HepG2 (cell line): ENCODE measurements around the gene DCTN1. TPM values are rescaled to one million over a fixed set of nuclear protein-coding genes. Genes with fewer than 3 reads are reported as not detected.
A peak's percentile ranks its signal among the peaks of the same experiment; 100 is the strongest.

ENCODE experiments used
- BRCA1 ChIP-seq: sonication (generic); formaldehyde crosslinking; IDR thresholded peaks from 2 replicates; pipeline ENCODE4 v1.4.0; 2020; ENCODE audit warnings: missing genetic modification reagents
- BRD4 ChIP-seq: sonication (generic); formaldehyde crosslinking; IDR thresholded peaks from 2 replicates; pipeline ENCODE4 v1.4.0; 2020; ENCODE audit warnings: missing genetic modification reagents
- CCAR2 ChIP-seq: fragments of 200-400 bp; formaldehyde crosslinking; optimal IDR thresholded peaks from 2 replicates; pipeline ENCODE3; 2018; ENCODE audit warnings: low read depth, mild to moderate bottlenecking, low read length, moderate library complexity
- HIVEP1 ChIP-seq: sonication (generic); formaldehyde crosslinking; IDR thresholded peaks from 2 replicates; pipeline ENCODE4 v1.4.0; 2020; ENCODE audit warnings: mild to moderate bottlenecking, missing genetic modification reagents
- JUND ChIP-seq: sonication (generic); formaldehyde crosslinking; IDR thresholded peaks from 2 replicates; pipeline ENCODE4 v1.8.0; 2022; ENCODE audit warnings: mild to moderate bottlenecking, missing genetic modification reagents
- KDM4B ChIP-seq: sonication (generic); formaldehyde crosslinking; IDR thresholded peaks from 2 replicates; pipeline ENCODE4 v1.4.0; 2020; ENCODE audit warnings: missing genetic modification reagents
- LCORL ChIP-seq, 2 experiments: fragments of 450-650 bp in 1 of 2; sonication (generic) in 1 of 2; formaldehyde crosslinking in 1 of 2; IDR thresholded peaks; 2 replicates each; pipeline versions ENCODE4 v1.5.0 to v1.6.1; 2017 to 2020; ENCODE audit warnings: antibody characterized with exemption in 1 of 2, missing genetic modification reagents in 1 of 2
- NR2F6 ChIP-seq, 2 experiments: IDR thresholded peaks; 2 replicates each; pipeline ENCODE4 v1.6.1; 2016; ENCODE audit warnings: antibody characterized with exemption in 1 of 2, mild to moderate bottlenecking in 1 of 2
- PRMT3 ChIP-seq: sonication (generic); formaldehyde crosslinking; IDR thresholded peaks from 2 replicates; pipeline ENCODE4 v1.8.1; 2022; ENCODE audit warnings: low read depth, mild to moderate bottlenecking, moderate library complexity, missing genetic modification reagents, borderline replicate concordance
- SALL2 ChIP-seq: sonication (generic); formaldehyde crosslinking; IDR thresholded peaks from 2 replicates; pipeline ENCODE4 v1.8.1; 2023; ENCODE audit warnings: mild to moderate bottlenecking, missing genetic modification reagents, inconsistent platforms
- TGIF2 ChIP-seq: IDR thresholded peaks from 2 replicates; pipeline ENCODE4 v1.6.1; 2016; ENCODE audit warnings: control low read depth, missing compliant biosample characterization
- ZFP36L2 ChIP-seq: sonication (generic); formaldehyde crosslinking; IDR thresholded peaks from 2 replicates; pipeline ENCODE4 v1.4.0; 2020; ENCODE audit warnings: missing genetic modification reagents
- ZIK1 ChIP-seq: sonication (generic); formaldehyde crosslinking; IDR thresholded peaks from 2 replicates; pipeline ENCODE4 v1.5.0; 2020; ENCODE audit warnings: mild to moderate bottlenecking, low read depth, missing genetic modification reagents, borderline replicate concordance
- ZNF121 ChIP-seq: sonication (generic); formaldehyde crosslinking; IDR thresholded peaks from 2 replicates; pipeline ENCODE4 v1.5.0; 2020; ENCODE audit warnings: mild to moderate bottlenecking, missing genetic modification reagents
- ZNF253 ChIP-seq: sonication (generic); formaldehyde crosslinking; IDR thresholded peaks from 2 replicates; pipeline ENCODE4 v1.8.0; 2022; ENCODE audit warnings: mild to moderate bottlenecking, missing genetic modification reagents, borderline replicate concordance
- ZNF260 ChIP-seq: sonication (generic); formaldehyde crosslinking; IDR thresholded peaks from 2 replicates; pipeline ENCODE4 v1.4.0; 2020; ENCODE audit warnings: missing genetic modification reagents, low read depth, mild to moderate bottlenecking, borderline replicate concordance
- ZNF274 ChIP-seq: sonication (generic); formaldehyde crosslinking; IDR thresholded peaks from 2 replicates; pipeline ENCODE4 v1.5.1; 2020; ENCODE audit warnings: mild to moderate bottlenecking, missing genetic modification reagents
- ZNF44 ChIP-seq: sonication (generic); formaldehyde crosslinking; IDR thresholded peaks from 2 replicates; pipeline ENCODE4 v1.5.1; 2020; ENCODE audit warnings: mild to moderate bottlenecking, missing genetic modification reagents
- ZNF704 ChIP-seq: sonication (generic); formaldehyde crosslinking; IDR thresholded peaks from 2 replicates; pipeline ENCODE4 v1.8.1; 2023; ENCODE audit warnings: mild to moderate bottlenecking, inconsistent platforms, moderate library complexity, missing genetic modification reagents, borderline replicate concordance
- ZNF773 ChIP-seq: sonication (generic); formaldehyde crosslinking; IDR thresholded peaks from 2 replicates; pipeline ENCODE4 v1.4.0; 2020; ENCODE audit warnings: missing genetic modification reagents, borderline replicate concordance
- ZSCAN12 ChIP-seq: sonication (generic); formaldehyde crosslinking; IDR thresholded peaks from 2 replicates; pipeline ENCODE4 v1.9.0; 2021; ENCODE audit warnings: mild to moderate bottlenecking, missing genetic modification reagents
- polyA plus RNA-seq, 8 experiments: library from polyadenylated mRNA; depleted of rRNA in 3 of 8; stranded (reverse) in 7 of 8; unstranded in 1 of 8; fragments of >200 nt; fragmentation: Illumina TruSeq in 4 of 8; extraction: Trizol in 4 of 8; gene quantifications; 2 replicates each; pipeline versions ENCODE4 v1.2.1 to v1.2.3, GENCODE V29; 2011 to 2016; ENCODE audit warnings: low read depth in 4 of 8, missing spikeins in 1 of 8, mixed read lengths in 1 of 8; ENCODE audit not compliant: insufficient read depth in 1 of 8
- total RNA-seq, 5 experiments: library from RNA; depleted of rRNA; stranded (reverse); fragments of >200 nt; fragmentation: Illumina TruSeq; extraction: Trizol; gene quantifications; 2 replicates each; pipeline ENCODE4 v1.2.3, GENCODE V29; 2016; ENCODE audit warnings: low read depth in 1 of 5
- TF ChIP-seq, protein P1 (sequence below): sonication (generic); formaldehyde crosslinking; IDR thresholded peaks from 2 replicates; pipeline ENCODE4 v1.4.0; 2020; ENCODE audit warnings: missing genetic modification reagents, mild to moderate bottlenecking, borderline replicate concordance
- TF ChIP-seq, protein P2 (sequence below): fragments of 450-650 bp; IDR thresholded peaks from 2 replicates; pipeline ENCODE4 v1.6.1; 2017; ENCODE audit warnings: mild to moderate bottlenecking
- TF ChIP-seq, protein P3 (sequence below): sonication (generic); formaldehyde crosslinking; IDR thresholded peaks from 2 replicates; pipeline ENCODE4 v1.8.1; 2023; ENCODE audit warnings: mild to moderate bottlenecking, missing genetic modification reagents

The DCTN1 gene
- total and polyA plus RNA-seq, 2 of the 13 experiments (the other 11 are each of a cell fraction or from before 2014, with no cell fraction given) = 73.2 to 122 TPM

- no peak for TF ChIP-seq LCORL (IDR thresholded peaks at IDR 0.05)
- no peak for TF ChIP-seq LCORL (CRISPR knock-in tag; IDR thresholded peaks at IDR 0.05)
- TF ChIP-seq KDM4B (CRISPR knock-in tag) = no peak; the same call in 1 of the 2 replicates
- TF ChIP-seq ZIK1 (CRISPR knock-in tag) = 0 out of 2 replicates have a peak, but pooled peaks have one; percentile 77
- TF ChIP-seq, protein P1, sequence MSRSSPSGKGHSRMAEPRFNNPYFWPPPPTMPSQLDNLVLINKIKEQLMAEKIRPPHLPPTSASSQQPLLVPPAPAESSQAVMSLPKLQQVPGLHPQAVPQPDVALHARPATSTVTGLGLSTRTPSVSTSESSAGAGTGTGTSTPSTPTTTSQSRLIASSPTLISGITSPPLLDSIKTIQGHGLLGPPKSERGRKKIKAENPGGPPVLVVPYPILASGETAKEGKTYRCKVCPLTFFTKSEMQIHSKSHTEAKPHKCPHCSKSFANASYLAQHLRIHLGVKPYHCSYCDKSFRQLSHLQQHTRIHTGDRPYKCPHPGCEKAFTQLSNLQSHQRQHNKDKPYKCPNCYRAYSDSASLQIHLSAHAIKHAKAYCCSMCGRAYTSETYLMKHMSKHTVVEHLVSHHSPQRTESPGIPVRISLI (CRISPR knock-in tag) = no peak
- no peak for TF ChIP-seq ZNF704 (CRISPR knock-in tag)
- no peak; the same call in 1 of the 2 replicates for TF ChIP-seq BRD4
- no peak for TF ChIP-seq NR2F6 (IDR thresholded peaks at IDR 0.05)
- TF ChIP-seq NR2F6 (CRISPR knock-in tag; IDR thresholded peaks at IDR 0.05) = peak; percentile 41; the same call in 1 of the 2 replicates
- no peak for TF ChIP-seq ZFP36L2
- no peak for TF ChIP-seq ZSCAN12 (CRISPR knock-in tag)
- no peak for TF ChIP-seq CCAR2
- no peak for TF ChIP-seq BRCA1
- TF ChIP-seq, protein P2, sequence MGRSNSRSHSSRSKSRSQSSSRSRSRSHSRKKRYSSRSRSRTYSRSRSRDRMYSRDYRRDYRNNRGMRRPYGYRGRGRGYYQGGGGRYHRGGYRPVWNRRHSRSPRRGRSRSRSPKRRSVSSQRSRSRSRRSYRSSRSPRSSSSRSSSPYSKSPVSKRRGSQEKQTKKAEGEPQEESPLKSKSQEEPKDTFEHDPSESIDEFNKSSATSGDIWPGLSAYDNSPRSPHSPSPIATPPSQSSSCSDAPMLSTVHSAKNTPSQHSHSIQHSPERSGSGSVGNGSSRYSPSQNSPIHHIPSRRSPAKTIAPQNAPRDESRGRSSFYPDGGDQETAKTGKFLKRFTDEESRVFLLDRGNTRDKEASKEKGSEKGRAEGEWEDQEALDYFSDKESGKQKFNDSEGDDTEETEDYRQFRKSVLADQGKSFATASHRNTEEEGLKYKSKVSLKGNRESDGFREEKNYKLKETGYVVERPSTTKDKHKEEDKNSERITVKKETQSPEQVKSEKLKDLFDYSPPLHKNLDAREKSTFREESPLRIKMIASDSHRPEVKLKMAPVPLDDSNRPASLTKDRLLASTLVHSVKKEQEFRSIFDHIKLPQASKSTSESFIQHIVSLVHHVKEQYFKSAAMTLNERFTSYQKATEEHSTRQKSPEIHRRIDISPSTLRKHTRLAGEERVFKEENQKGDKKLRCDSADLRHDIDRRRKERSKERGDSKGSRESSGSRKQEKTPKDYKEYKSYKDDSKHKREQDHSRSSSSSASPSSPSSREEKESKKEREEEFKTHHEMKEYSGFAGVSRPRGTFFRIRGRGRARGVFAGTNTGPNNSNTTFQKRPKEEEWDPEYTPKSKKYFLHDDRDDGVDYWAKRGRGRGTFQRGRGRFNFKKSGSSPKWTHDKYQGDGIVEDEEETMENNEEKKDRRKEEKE = no peak
- TF ChIP-seq HIVEP1 = no peak
- TF ChIP-seq TGIF2 (CRISPR knock-in tag) = peak; percentile 25; the same call in 1 of the 2 replicates
- peak; percentile 95 for TF ChIP-seq ZNF274
- TF ChIP-seq ZNF253 (CRISPR knock-in tag) = 0 out of 2 replicates have a peak, but pooled peaks have one; percentile 57
- TF ChIP-seq ZNF260 (CRISPR knock-in tag) = no peak
- TF ChIP-seq ZNF121 (CRISPR knock-in tag) = no peak
- TF ChIP-seq, protein P3, sequence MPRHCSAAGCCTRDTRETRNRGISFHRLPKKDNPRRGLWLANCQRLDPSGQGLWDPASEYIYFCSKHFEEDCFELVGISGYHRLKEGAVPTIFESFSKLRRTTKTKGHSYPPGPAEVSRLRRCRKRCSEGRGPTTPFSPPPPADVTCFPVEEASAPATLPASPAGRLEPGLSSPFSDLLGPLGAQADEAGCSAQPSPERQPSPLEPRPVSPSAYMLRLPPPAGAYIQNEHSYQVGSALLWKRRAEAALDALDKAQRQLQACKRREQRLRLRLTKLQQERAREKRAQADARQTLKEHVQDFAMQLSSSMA (CRISPR knock-in tag) = no peak
- no peak for TF ChIP-seq ZNF773 (CRISPR knock-in tag)
- no peak for TF ChIP-seq ZNF44 (CRISPR knock-in tag)
- 0 out of 2 replicates have a peak, but pooled peaks have one; percentile 35 for TF ChIP-seq SALL2 (CRISPR knock-in tag)
- TF ChIP-seq PRMT3 (CRISPR knock-in tag) = no peak
- TF ChIP-seq JUND (CRISPR knock-in tag) = no peak
These were observed 11.7 kb upstream of the DCTN1 start (continued) for GRCh38 chr2:74391580-74392448.
